HepG2 (cell line): ENCODE measurements around the gene SPAG4. TPM values are rescaled to one million over a fixed set of nuclear protein-coding genes. Genes with fewer than 3 reads are reported as not detected.

Experiments used
- ATF5 ChIP-seq: sonication (generic); formaldehyde crosslinking; IDR thresholded peaks from 2 replicates; pipeline ENCODE4 v1.4.0; 2020; ENCODE audit warnings: mild to moderate bottlenecking, low read depth, missing genetic modification reagents
- CTCF ChIP-seq: sonication (generic); formaldehyde crosslinking; IDR thresholded peaks from 2 replicates; pipeline ENCODE4 v1.5.0; 2020; ENCODE audit warnings: mild to moderate bottlenecking, missing genetic modification reagents, moderate library complexity
- E2F5 ChIP-seq: sonication (generic); formaldehyde crosslinking; conservative IDR thresholded peaks from 2 replicates; pipeline ENCODE4 v1.4.0; 2020; ENCODE audit warnings: missing genetic modification reagents
- FOXO1 ChIP-seq: sonication (generic); formaldehyde crosslinking; IDR thresholded peaks from 2 replicates; pipeline ENCODE4 v1.4.0; 2020; ENCODE audit warnings: missing genetic modification reagents
- JUN ChIP-seq: sonication (generic); formaldehyde crosslinking; IDR thresholded peaks from 2 replicates; pipeline ENCODE4 v1.4.0; 2020; ENCODE audit warnings: mild to moderate bottlenecking, missing genetic modification reagents
- NR2F6 ChIP-seq, 2 experiments: IDR thresholded peaks; 2 replicates each; pipeline ENCODE4 v1.6.1; 2016; ENCODE audit warnings: antibody characterized with exemption in 1 of 2, mild to moderate bottlenecking in 1 of 2
- SUZ12 ChIP-seq: fragments of 150-350 bp; IDR thresholded peaks from 2 replicates; pipeline ENCODE4 v1.6.1; 2014; ENCODE audit warnings: low read depth, low read length
- TAF15 ChIP-seq: fragments of 200-400 bp; formaldehyde crosslinking; IDR thresholded peaks from one replicate; pipeline ENCODE4 v1.6.1; 2018; ENCODE audit warnings: mild to moderate bottlenecking, low read depth, low read length; ENCODE audit not compliant: poor library complexity, severe bottlenecking
- TGIF2 ChIP-seq: IDR thresholded peaks from 2 replicates; pipeline ENCODE4 v1.6.1; 2016; ENCODE audit warnings: control low read depth, missing compliant biosample characterization
- TRIM24 ChIP-seq: sonication (generic); formaldehyde crosslinking; IDR thresholded peaks from 2 replicates; pipeline ENCODE4 v1.8.0; 2022; ENCODE audit warnings: mild to moderate bottlenecking, missing genetic modification reagents
- ZNF318 ChIP-seq: sonication (generic); formaldehyde crosslinking; IDR thresholded peaks from 2 replicates; pipeline ENCODE4 v1.4.0; 2020; ENCODE audit warnings: mild to moderate bottlenecking, missing genetic modification reagents
- ZNF501 ChIP-seq: sonication (generic); formaldehyde crosslinking; IDR thresholded peaks from 2 replicates; pipeline ENCODE4 v1.5.1; 2020; ENCODE audit warnings: mild to moderate bottlenecking, moderate library complexity, missing genetic modification reagents
- ZNF598 ChIP-seq: sonication (generic); formaldehyde crosslinking; IDR thresholded peaks from 2 replicates; pipeline ENCODE4 v1.5.1; 2020; ENCODE audit warnings: mild to moderate bottlenecking, missing genetic modification reagents, borderline replicate concordance
- ZNF670 ChIP-seq: sonication (generic); formaldehyde crosslinking; IDR thresholded peaks from 2 replicates; pipeline ENCODE4 v1.8.0; 2022; ENCODE audit warnings: mild to moderate bottlenecking, missing genetic modification reagents, borderline replicate concordance
- ZNF75D ChIP-seq: sonication (generic); formaldehyde crosslinking; IDR thresholded peaks from 2 replicates; pipeline ENCODE4 v1.8.1; 2023; ENCODE audit warnings: missing genetic modification reagents, mild to moderate bottlenecking, borderline replicate concordance
- ZNF773 ChIP-seq: sonication (generic); formaldehyde crosslinking; IDR thresholded peaks from 2 replicates; pipeline ENCODE4 v1.4.0; 2020; ENCODE audit warnings: missing genetic modification reagents, borderline replicate concordance
- ZNF788 ChIP-seq: sonication (generic); formaldehyde crosslinking; IDR thresholded peaks from 2 replicates; pipeline ENCODE4 v1.5.0; 2020; ENCODE audit warnings: mild to moderate bottlenecking, missing genetic modification reagents, borderline replicate concordance
- polyA plus RNA-seq, 8 experiments: library from polyadenylated mRNA; depleted of rRNA in 3 of 8; stranded (reverse) in 7 of 8; unstranded in 1 of 8; fragments of >200 nt; fragmentation: Illumina TruSeq in 4 of 8; extraction: Trizol in 4 of 8; gene quantifications; 2 replicates each; pipeline versions ENCODE4 v1.2.1 to v1.2.3, GENCODE V29; 2011 to 2016; ENCODE audit warnings: low read depth in 4 of 8, missing spikeins in 1 of 8, mixed read lengths in 1 of 8; ENCODE audit not compliant: insufficient read depth in 1 of 8
- total RNA-seq, 5 experiments: library from RNA; depleted of rRNA; stranded (reverse); fragments of >200 nt; fragmentation: Illumina TruSeq; extraction: Trizol; gene quantifications; 2 replicates each; pipeline ENCODE4 v1.2.3, GENCODE V29; 2016; ENCODE audit warnings: low read depth in 1 of 5

The SPAG4 gene
- total and polyA plus RNA-seq, 2 of the 13 experiments (the other 11 are each of a cell fraction or from before 2014, with no cell fraction given) = 5.8 to 137 TPM

- TF ChIP-seq E2F5 (CRISPR knock-in tag) = peak; percentile 53; the same call in 1 of the 2 replicates
- TF ChIP-seq JUN = no peak
- no peak for TF ChIP-seq ZNF773 (CRISPR knock-in tag)
- no peak for TF ChIP-seq ATF5 (CRISPR knock-in tag)
- TF ChIP-seq TAF15 = no peak
- TF ChIP-seq TRIM24 (CRISPR knock-in tag) = no peak
- no peak for TF ChIP-seq ZNF318 (CRISPR knock-in tag)
- peak; percentile 80 for TF ChIP-seq FOXO1
- TF ChIP-seq NR2F6 (IDR thresholded peaks at IDR 0.05) = peak; percentile 74
- TF ChIP-seq NR2F6 (CRISPR knock-in tag; IDR thresholded peaks at IDR 0.05) = peak; percentile 77; the same call in 1 of the 2 replicates
- peak; percentile 86 for TF ChIP-seq ZNF788
- peak; percentile 83 for TF ChIP-seq CTCF (CRISPR knock-in tag)
- TF ChIP-seq TGIF2 (CRISPR knock-in tag) = peak; percentile 74; the same call in 1 of the 2 replicates
- 0 out of 2 replicates have a peak, but pooled peaks have one; percentile 26 for TF ChIP-seq ZNF598 (CRISPR knock-in tag)
- TF ChIP-seq ZNF501 = peak; percentile 46; the same call in 1 of the 2 replicates
- TF ChIP-seq SUZ12 = no peak
- no peak for TF ChIP-seq ZNF75D (CRISPR knock-in tag)
- TF ChIP-seq ZNF670 (CRISPR knock-in tag) = no peak
These were observed 2.0 kb downstream of the SPAG4 start (continued) for GRCh38 chr20:35617397-35618262.
